GM21423 (cell line): Measurements from ENCODE around the gene VPS41.

Source experiments
- ATAC-seq: cut with Tn5 transposase; IDR thresholded peaks from one replicate; pipeline ENCODE4 v1.9.1; 2021; ENCODE audit warnings: mild to moderate bottlenecking, moderate library complexity; ENCODE audit not compliant: unreplicated experiment

The VPS41 gene

DNA sequence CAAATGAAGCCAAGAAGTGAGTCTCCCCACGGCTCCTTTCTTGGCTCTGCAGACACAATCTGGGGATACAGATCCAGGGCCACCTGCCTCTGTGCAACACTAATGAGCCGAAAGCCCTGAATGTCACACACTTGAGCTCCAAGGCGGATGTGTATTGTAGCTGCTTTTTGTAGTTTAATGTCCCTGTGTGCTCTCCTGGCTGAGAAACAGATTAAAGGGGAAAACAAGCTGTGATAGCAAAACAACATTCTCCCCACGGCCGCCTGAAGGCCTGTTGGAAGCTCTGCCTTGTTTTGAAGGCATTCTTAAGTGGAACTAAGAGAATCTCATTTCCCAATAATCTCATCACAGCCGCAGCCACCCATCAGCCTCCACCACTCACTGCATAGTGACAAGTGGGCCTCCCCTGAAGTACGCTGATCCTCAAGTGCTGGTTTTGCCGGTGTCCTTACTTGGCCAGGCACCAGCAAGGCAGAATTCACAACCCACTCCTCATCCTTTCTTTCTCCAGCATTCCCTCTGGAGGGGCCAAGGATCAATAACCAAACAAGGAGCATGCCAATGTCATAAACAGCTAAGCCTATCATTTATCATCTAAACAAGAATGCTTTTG lies 233.4 kb downstream of the VPS41 start:
- no peak for ATAC-seq

DNA sequence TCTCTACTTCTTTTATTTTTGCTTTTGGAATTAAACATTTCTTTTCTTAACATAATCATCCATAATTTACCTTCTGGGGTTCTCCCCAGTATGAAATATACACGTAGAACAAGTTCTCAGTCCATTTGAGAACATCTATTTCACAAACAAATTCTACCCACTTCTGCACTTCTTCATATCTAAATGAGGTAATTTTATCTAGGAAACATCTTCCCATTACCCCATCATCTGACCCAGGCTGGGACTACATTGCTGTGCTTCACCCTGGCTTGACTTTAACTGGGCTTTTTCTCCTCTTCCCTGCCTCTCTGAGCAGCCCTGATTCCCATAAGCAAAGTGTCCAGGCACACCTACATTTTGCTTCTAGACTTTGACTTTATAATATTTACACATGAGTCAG lies 234.5 kb downstream of the VPS41 start:
- no peak for ATAC-seq

DNA sequence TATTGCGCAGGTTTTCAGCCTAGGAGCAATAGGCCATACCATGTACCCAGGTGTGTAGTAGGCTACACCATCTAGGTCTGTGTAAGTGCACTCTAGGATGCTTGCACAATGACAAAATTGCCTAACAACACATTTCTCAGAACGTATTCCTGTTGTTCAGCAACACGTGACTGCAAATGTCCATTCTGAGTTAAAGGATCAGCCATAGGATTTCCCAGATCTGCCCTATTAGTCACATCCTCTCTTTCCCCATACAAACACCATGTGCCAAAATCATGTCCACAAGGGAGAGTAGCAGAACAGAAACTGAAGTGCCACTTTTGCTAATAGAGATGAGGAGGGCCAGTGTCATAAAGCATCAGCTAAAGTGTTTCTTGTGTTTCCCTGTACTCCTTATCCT lies 235.2 kb downstream of the VPS41 start:
- ATAC-seq, result no peak
